Astrocyte (in vitro differentiated cells and primary cell): Measurements from ENCODE around the gene RXRB. TPM values are rescaled to one million over a fixed set of nuclear protein-coding genes. Genes with fewer than 3 reads are reported as not detected.

ENCODE experiments used
- DNase-seq: peaks from one replicate; pipeline ENCODE4 v3.0.0-alpha.2; 2010; ENCODE audit warnings: low read depth
- FAIRE-seq: peaks from 2 replicates; lab custom pipeline; 2011; peaks lifted over from hg19 to GRCh38; lab: Jason Lieb, UNC
- H2AFZ ChIP-seq: 2 replicates; pipeline ENCODE4 v1.6.0; 2012; ENCODE audit warnings: low read depth, low read length, inconsistent platforms
- H3K27ac ChIP-seq: 2 replicates; pipeline ENCODE4 v1.5.1; 2011; ENCODE audit warnings: low read depth, low read length, inconsistent platforms
- H3K27me3 ChIP-seq: 2 replicates; pipeline ENCODE4 v1.6.0; 2011; ENCODE audit warnings: low read length, inconsistent platforms; ENCODE audit not compliant: insufficient read depth
- H3K36me3 ChIP-seq: 2 replicates; pipeline ENCODE4 v1.5.1; 2011; ENCODE audit warnings: low read length, inconsistent platforms; ENCODE audit not compliant: insufficient read depth
- H3K4me1 ChIP-seq: 2 replicates; pipeline ENCODE4 v1.5.1; 2011; ENCODE audit warnings: low read length, inconsistent platforms; ENCODE audit not compliant: insufficient read depth
- H3K4me2 ChIP-seq: 2 replicates; pipeline ENCODE4 v1.6.0; 2012; ENCODE audit warnings: low read length, inconsistent platforms
- H3K4me3 ChIP-seq: 2 replicates; pipeline ENCODE4 v1.5.1; 2011; ENCODE audit warnings: low read depth, mild to moderate bottlenecking, low read length, inconsistent platforms; ENCODE audit not compliant: insufficient read depth
- H3K79me2 ChIP-seq: 2 replicates; pipeline ENCODE4 v1.6.0; 2012; ENCODE audit warnings: mild to moderate bottlenecking, low read length, inconsistent platforms; ENCODE audit not compliant: insufficient read depth
- H3K9ac ChIP-seq: 2 replicates; pipeline ENCODE4 v1.6.0; 2012; ENCODE audit warnings: mild to moderate bottlenecking, low read length, inconsistent platforms
- H3K9me3 ChIP-seq: 2 replicates; pipeline ENCODE4 v1.5.1; 2012; ENCODE audit warnings: low read depth, mild to moderate bottlenecking, low read length, inconsistent platforms; ENCODE audit not compliant: insufficient read depth
- H4K20me1 ChIP-seq: 2 replicates; pipeline ENCODE4 v1.6.0; 2012; ENCODE audit warnings: low read length, inconsistent platforms; ENCODE audit not compliant: insufficient read depth
- H3K27ac Mint-ChIP-seq: one replicate; pipeline ENCODE4 v1.8.0; 2021; ENCODE audit warnings: mild to moderate bottlenecking, mixed read lengths; ENCODE audit not compliant: unreplicated experiment
- H3K27me3 Mint-ChIP-seq: one replicate; pipeline ENCODE4 v1.8.0; 2021; ENCODE audit warnings: low read depth, mixed read lengths; ENCODE audit not compliant: unreplicated experiment
- H3K36me3 Mint-ChIP-seq: one replicate; pipeline ENCODE4 v1.8.0; 2021; ENCODE audit warnings: low read depth, mixed read lengths; ENCODE audit not compliant: unreplicated experiment
- H3K4me1 Mint-ChIP-seq: one replicate; pipeline ENCODE4 v1.8.0; 2021; ENCODE audit warnings: low read depth, mixed read lengths; ENCODE audit not compliant: unreplicated experiment
- H3K4me3 Mint-ChIP-seq: one replicate; pipeline ENCODE4 v1.8.0; 2021; ENCODE audit warnings: mild to moderate bottlenecking, moderate library complexity, mixed read lengths; ENCODE audit not compliant: unreplicated experiment
- H3K9me3 Mint-ChIP-seq: one replicate; pipeline ENCODE4 v1.8.0; 2021; ENCODE audit warnings: mild to moderate bottlenecking, mixed read lengths; ENCODE audit not compliant: unreplicated experiment
- EZH2 ChIP-seq: IDR thresholded peaks from 2 replicates; pipeline ENCODE4 v1.6.1; 2012; ENCODE audit warnings: mild to moderate bottlenecking, low read length, inconsistent platforms; ENCODE audit not compliant: insufficient read depth
- total RNA-seq: library from RNA; stranded (reverse); gene quantifications from 2 replicates; pipeline ENCODE4 v1.2.1, GENCODE V29; 2021
- TF ChIP-seq, protein P1 (sequence below): IDR thresholded peaks from 2 replicates; pipeline ENCODE4 v1.5.1; 2011; ENCODE audit warnings: low read depth, mild to moderate bottlenecking, inconsistent platforms, low read length, moderate library complexity; ENCODE audit not compliant: insufficient read depth

The RXRB gene
- total RNA-seq, 1 donor from 2014 or later = 34.0 TPM

DNA sequence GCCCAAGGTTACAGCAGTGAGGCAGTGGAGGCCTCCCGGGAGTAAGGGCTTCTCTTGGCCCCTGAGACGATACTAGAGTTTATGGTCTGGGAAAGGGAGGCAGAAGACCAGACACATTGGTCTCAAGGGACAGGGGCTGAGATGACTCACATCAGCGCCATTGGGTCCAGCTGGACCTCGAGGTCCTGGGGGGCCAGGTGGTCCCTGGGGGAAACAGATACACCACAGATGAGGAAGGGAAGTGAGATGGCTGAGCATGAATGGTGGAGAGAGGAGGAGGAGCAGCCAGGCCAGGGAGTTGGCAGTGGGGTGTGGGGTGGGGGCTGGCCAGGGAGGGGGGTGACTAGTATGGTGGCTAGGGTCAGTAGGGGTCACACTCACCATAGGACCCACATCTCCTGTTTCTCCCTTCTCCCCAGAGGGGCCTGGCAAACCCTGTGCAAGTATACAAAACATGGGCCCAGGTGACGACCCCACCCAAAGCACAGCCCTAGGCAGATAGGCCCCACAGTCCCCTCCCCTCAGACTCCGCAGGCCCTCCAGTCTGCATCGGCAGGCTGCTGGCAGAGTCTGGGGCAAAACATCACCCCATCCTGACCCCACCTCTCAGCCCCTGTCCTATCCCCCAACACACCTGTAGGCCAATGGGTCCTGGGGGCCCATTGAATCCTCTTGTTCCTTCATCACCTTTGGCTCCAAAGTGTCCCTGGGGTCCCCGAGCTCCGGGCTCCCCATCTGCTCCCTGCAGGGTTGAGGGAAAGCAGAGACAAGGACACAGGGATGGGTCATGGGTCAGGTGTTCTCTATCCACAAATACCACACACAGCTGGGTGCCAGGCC is 30.1 kb downstream of the RXRB start:
- Mint-ChIP-seq H3K36me3 (no peaks in the 10 kb centered on the region), H3K9me3 (peaks cover 3% of the 10 kb centered on the region), H3K4me3 (peak overlapping the region; percentile 62), H3K4me1 (no peaks in the 10 kb centered on the region), H3K27ac (peak overlapping the region; percentile 41), H3K27me3 (peaks cover 49% of the 10 kb centered on the region)
- Histone ChIP-seq H2AFZ (no peak overlapping the region), H3K27ac (no peak overlapping the region), H3K79me2 (no peaks in the 10 kb centered on the region), H3K9ac (no peak overlapping the region), H3K36me3 (no peaks in the 10 kb centered on the region), H4K20me1 (no peaks in the 10 kb centered on the region), H3K4me1 (no peaks in the 10 kb centered on the region), H3K27me3 (no peaks in the 10 kb centered on the region), H3K4me3 (no peak overlapping the region), H3K9me3 (no peaks in the 10 kb centered on the region), H3K4me2 (no peak overlapping the region)
- no peak for TF ChIP-seq EZH2
- TF ChIP-seq, protein P1, sequence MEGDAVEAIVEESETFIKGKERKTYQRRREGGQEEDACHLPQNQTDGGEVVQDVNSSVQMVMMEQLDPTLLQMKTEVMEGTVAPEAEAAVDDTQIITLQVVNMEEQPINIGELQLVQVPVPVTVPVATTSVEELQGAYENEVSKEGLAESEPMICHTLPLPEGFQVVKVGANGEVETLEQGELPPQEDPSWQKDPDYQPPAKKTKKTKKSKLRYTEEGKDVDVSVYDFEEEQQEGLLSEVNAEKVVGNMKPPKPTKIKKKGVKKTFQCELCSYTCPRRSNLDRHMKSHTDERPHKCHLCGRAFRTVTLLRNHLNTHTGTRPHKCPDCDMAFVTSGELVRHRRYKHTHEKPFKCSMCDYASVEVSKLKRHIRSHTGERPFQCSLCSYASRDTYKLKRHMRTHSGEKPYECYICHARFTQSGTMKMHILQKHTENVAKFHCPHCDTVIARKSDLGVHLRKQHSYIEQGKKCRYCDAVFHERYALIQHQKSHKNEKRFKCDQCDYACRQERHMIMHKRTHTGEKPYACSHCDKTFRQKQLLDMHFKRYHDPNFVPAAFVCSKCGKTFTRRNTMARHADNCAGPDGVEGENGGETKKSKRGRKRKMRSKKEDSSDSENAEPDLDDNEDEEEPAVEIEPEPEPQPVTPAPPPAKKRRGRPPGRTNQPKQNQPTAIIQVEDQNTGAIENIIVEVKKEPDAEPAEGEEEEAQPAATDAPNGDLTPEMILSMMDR = no peak
- FAIRE-seq = no peak
- no peak for DNase-seq

- peak overlapping the region; percentile 41 for H3K27ac Mint-ChIP-seq
- DNase-seq = no peak
- no peaks in the 10 kb centered on the region for H3K36me3 Mint-ChIP-seq
- H3K27ac ChIP-seq = no peak overlapping the region
- no peaks in the 10 kb centered on the region for H3K36me3 ChIP-seq
- no peaks in the 10 kb centered on the region for H3K9me3 ChIP-seq
- H3K9ac ChIP-seq = no peak overlapping the region
- no peak overlapping the region for H3K4me3 ChIP-seq
- H4K20me1 ChIP-seq = no peaks in the 10 kb centered on the region
- H3K9me3 Mint-ChIP-seq = peaks cover 3% of the 10 kb centered on the region
- TF ChIP-seq, protein P1 = no peak
- no peak for TF ChIP-seq EZH2
- no peak overlapping the region for H3K4me2 ChIP-seq
- no peaks in the 10 kb centered on the region for H3K4me1 ChIP-seq
- H3K79me2 ChIP-seq = no peaks in the 10 kb centered on the region
- H2AFZ ChIP-seq = no peak overlapping the region
- H3K27me3 Mint-ChIP-seq = peaks cover 48% of the 10 kb centered on the region
- no peak overlapping the region for H3K4me3 Mint-ChIP-seq
- no peaks in the 10 kb centered on the region for H3K27me3 ChIP-seq
- no peaks in the 10 kb centered on the region for H3K4me1 Mint-ChIP-seq
- no peak for FAIRE-seq
These were observed 30.9 kb downstream of the RXRB start for GRCh38 chr6:33169291-33170175.
